Activated CD8-positive, alpha-beta memory T cell treated with anti-CD3 and anti-CD28 coated beads, Interleukin-2, amount 50 U/mL, for 48 hours (primary cell): Measurements from ENCODE around the gene GLOD5.
"Not testable (repeated sequence)": the region's sequence is repeated elsewhere in the genome, so short reads cannot be mapped to it uniquely, and the experiment has no call there.

Experiments
- DNase-seq: peaks from one replicate; pipeline ENCODE4 v3.0.0-alpha.2; 2020

Gene GLOD5

DNA sequence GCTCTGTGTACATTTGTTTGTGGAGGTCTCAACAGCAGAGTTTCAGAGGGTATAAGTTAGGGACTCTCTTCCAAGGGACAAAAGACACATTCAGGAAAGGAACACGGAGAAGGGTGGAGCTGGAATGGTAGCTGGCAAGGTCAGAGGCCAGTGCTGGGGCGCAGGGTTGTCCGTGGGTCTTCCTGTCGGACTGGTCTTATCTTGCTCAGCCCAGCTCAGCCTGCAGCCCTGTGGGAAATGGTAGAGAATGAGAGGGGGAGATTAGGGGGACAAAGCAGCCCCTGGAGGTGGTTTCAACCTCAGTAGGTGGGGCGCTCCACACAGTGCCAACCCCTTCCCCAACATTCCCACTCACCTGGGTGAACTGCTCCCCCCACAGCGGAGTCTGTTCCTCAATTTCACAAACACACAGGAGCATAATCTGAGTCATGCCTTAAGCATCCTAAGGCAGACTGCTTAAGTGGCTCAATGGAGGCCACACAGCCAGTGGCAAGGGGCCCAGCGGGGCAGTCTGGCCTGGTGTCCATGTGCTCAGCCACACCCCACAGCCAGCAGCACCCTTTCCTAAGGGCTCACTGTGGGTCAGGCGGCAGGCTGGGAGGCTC is 33.5 kb downstream of the GLOD5 start:
- DNase-seq, result no peak

DNA sequence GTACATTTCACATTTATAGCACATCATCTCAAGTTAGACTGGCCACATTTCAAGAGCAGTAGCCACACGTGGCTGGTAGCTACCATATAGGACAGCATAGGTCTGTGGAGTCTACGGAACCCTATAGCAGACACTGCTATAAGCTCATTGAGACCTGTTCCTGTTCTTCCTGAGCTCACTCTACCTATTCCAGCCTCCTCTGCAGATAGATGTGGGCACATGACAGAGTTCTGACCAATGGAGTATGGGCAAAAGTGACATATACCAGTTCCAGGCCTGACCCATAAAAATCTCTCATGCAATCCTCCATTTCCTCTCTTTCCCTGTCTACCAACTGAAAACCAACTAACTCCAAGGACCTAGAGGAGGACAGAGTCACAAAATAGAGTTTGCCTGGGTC is 36.8 kb downstream of the GLOD5 start:
- no peak for DNase-seq

- DNase-seq, result no peak
Observed at GRCh38 chrX:48800574-48801279, 39.2 kb downstream of the GLOD5 start.

DNA sequence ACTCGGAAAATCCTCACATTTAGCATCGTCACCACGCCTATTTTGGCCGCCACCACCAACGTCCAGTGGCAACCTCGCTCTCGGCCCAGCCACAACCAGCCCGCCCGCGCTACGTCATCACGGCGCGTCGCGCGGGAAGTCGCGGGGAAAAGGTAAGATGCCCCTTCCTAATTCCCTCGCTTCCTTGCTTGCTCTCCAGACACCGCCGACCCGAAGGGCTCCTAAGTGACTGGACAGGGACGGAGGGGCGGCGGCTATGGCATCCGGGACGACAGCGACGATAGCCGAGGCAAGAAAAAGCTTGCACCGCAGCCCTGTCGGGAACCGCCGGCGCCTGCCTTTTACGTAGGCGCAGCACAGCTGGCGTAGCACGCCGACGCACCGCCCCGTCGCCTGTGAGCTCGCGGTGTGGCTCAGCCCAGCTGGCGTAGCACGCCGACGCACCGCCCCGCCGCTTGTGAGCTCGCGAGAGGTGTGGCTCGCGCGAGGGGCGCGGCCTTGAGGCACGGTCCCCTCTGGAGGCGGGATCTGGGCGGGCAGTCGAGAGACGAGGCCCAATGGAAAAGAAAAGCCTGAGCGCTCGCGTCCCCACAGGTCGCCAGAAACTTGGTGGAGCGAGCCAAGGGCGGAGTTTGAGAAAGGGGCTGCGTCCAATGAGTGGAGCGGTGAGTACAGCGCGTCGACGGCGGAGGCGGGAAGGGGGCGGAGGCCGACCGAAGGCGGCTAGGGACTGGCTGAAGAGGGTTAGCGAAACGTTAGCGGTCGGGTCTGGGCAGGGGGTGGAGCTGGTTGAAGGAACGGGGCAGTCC is 39.9 kb downstream of the GLOD5 start, which contains the start of gene HDAC6:
Gene HDAC6 (plus strand): TSS at position 788 of the 809 bp plus-strand sequence. CDS start 626 bp downstream, outside the sequence.
- DNase-seq, result peak; percentile 90

GRCh38 chrX:48802089-48802904 is 40.8 kb downstream of the GLOD5 start:
- DNase-seq, result no peak

DNA sequence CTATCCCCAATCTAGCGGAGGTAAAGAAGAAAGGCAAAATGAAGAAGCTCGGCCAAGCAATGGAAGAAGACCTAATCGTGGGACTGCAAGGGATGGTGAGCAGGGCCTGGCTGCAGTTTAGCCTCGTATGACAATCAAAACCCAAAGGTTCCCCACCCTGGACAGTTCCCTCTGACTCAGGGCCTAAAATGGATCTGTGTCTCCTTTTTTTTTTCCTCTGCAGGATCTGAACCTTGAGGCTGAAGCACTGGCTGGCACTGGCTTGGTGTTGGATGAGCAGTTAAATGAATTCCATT is 41.3 kb downstream of the GLOD5 start:
- no peak for DNase-seq

DNA sequence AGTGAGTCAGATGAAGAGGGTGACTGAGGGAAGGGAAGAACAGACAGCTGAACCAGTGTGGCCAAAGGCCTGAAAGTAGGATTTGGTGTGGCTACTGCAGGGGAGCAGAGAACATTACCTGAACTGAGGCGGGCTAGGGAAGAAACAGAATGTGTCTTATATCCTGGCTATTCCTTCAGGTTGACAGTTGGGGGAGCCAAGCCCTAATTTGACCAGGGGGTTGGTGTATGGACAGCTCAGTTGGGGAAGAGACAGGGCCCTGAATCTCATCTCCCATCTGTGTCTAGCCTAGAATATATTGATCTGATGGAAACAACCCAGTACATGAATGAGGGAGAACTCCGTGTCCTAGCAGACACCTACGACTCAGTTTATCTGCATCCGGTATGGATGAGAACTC is 44.5 kb downstream of the GLOD5 start:
- DNase-seq, result no peak

DNA sequence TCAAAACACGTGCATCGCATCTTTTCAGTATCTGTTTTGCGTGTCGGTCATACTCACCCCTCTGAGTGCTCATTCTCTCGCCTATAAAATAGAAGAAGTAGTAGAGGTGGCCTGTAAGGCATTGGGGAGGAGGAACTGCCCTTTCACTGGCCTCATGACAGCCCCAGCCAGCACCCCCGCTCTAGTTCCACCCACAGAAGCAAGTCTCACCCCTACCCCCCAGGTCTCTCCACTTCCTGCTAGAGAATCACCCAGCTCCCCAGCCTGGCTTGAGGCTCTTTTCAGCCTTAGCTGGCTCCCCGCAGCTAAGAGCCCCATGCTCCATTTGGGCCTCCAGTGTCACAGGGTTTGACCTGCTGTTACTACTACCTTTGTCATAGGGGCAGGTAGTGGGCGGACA is 52.1 kb downstream of the GLOD5 start:
- no peak for DNase-seq

GRCh38 chrX:48814722-48815121 is 53.2 kb downstream of the GLOD5 start:
- DNase-seq, result no peak

DNA sequence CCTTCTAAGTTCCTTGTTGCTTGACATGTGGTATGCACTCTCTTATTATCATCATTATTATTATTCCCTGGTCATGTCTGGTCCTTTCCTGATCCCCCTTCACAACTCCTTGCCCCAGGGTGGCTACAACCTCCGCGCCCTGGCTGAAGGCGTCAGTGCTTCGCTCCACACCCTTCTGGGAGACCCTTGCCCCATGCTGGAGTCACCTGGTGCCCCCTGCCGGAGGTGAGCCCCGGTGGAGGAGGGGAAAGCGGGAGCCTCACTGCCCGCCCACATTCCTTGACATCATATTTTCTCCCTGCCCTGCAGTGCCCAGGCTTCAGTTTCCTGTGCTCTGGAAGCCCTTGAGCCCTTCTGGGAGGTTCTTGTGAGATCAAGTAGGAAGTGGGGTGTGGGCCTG is 53.7 kb downstream of the GLOD5 start:
- no peak for DNase-seq

DNA sequence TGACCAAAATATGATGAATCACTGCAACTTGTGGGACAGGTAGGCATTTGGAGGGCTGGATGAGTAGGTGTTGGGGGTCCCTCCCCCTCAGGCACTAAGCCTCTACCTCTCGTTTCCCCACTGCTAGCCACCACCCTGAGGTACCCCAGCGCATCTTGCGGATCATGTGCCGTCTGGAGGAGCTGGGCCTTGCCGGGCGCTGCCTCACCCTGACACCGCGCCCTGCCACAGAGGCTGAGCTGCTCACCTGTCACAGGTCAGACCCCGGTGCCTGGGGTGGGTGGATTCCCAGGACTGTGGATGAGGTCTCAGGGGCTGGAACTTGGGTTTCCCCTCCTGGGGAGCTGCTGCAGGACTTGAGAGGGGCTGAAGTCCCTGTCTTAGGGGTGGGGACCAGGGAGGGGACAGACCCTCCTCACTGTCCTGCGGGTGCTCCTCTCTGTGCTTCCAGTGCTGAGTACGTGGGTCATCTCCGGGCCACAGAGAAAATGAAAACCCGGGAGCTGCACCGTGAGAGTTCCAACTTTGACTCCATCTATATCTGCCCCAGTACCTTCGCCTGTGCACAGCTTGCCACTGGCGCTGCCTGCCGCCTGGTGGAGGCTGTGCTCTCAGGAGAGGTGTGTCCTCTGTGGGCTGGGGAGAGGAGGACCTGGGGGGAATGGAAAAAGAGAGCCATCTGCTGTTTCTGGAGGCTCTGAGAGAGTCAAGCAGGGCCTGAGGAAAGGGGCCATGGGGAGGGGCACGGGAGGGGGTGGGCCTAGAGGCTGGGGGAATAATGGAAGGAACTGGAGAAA is 54.7 kb downstream of the GLOD5 start:
- DNase-seq, result no peak

GRCh38 chrX:48818098-48818497 is 56.6 kb downstream of the GLOD5 start:
- DNase-seq, result no peak

DNA sequence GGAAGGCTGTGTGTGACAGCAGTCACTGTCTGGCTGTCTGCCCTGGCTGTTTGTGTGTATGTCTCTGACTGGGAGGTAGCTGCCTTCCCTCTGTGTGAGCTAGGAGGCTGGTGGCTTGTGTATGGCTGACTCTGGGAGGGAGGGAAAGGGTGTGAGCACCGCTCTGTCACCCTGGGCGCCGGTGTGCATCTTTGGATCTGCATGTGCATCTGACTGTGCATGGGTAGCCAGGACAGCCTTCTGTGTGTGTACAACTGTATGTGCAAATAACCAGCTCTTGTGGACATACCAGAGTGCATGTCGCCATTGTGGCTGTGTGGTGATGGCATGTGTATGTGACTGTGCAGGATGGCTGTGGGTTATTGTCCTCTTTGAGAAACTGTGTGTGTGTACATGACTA is 57.3 kb downstream of the GLOD5 start:
- DNase-seq, result no peak

GRCh38 chrX:48819394-48819793 is 57.8 kb downstream of the GLOD5 start:
- not testable (repeated sequence) for DNase-seq

- no peak for DNase-seq
Observed at GRCh38 chrX:48823053-48823452, 61.5 kb downstream of the GLOD5 start.
